DOHH2 (cell line): ENCODE results near the gene RBM4B.

Source experiments
- H3F3A ChIP-seq: fragments of 200-600 bp; sonication (generic), shearing (Covaris generic); 2 replicates; pipeline ENCODE4 v1.6.0; 2016; ENCODE audit warnings: antibody characterized with exemption, mild to moderate bottlenecking; ENCODE audit not compliant: control insufficient read depth, insufficient read depth
- H3K27ac ChIP-seq: fragments of 200-600 bp; sonication (generic); 2 replicates; pipeline ENCODE4 v1.5.1; 2014; ENCODE audit warnings: low read depth, mild to moderate bottlenecking, low read length, moderate library complexity
- H3K27me3 ChIP-seq: fragments of 200-600 bp; sonication (generic); 2 replicates; pipeline ENCODE4 v1.6.1; 2014; ENCODE audit warnings: mild to moderate bottlenecking, low read length, mixed read lengths; ENCODE audit not compliant: control insufficient read depth
- H3K36me3 ChIP-seq: fragments of 200-600 bp; sonication (generic); 2 replicates; pipeline ENCODE4 v1.6.1; 2014; ENCODE audit warnings: mild to moderate bottlenecking, low read length, moderate library complexity, mixed read lengths; ENCODE audit not compliant: control insufficient read depth
- H3K4me1 ChIP-seq: fragments of 200-600 bp; sonication (generic); 2 replicates; pipeline ENCODE4 v1.6.1; 2014; ENCODE audit warnings: mild to moderate bottlenecking, low read length, mixed read lengths; ENCODE audit not compliant: control insufficient read depth
- H3K4me2 ChIP-seq: fragments of 200-600 bp; sonication (generic); 2 replicates; pipeline ENCODE4 v1.6.0; 2014; ENCODE audit warnings: mild to moderate bottlenecking, low read length, moderate library complexity
- H3K4me3 ChIP-seq: fragments of 200-600 bp; sonication (generic); 2 replicates; pipeline ENCODE4 v1.5.1; 2014; ENCODE audit warnings: mild to moderate bottlenecking, low read length, mixed read lengths
- H3K79me2 ChIP-seq: fragments of 200-600 bp; sonication (generic); 2 replicates; pipeline ENCODE4 v1.6.1; 2014; ENCODE audit warnings: mild to moderate bottlenecking, low read length, mixed read lengths; ENCODE audit not compliant: control insufficient read depth
- H3K9me2 ChIP-seq: fragments of 200-600 bp; sonication (generic); replicated peaks from 2 replicates; pipeline ENCODE4 v1.6.1; 2014; ENCODE audit warnings: mild to moderate bottlenecking, low read length, mixed read lengths; ENCODE audit not compliant: control insufficient read depth
- H3K9me3 ChIP-seq: fragments of 200-600 bp; sonication (generic); 2 replicates; pipeline ENCODE4 v1.6.1; 2014; ENCODE audit warnings: antibody characterized with exemption, low read length, mixed read lengths; ENCODE audit not compliant: control insufficient read depth, insufficient read depth
- H4K20me1 ChIP-seq: fragments of 200-600 bp; sonication (generic); 2 replicates; pipeline ENCODE4 v1.6.0; 2014; ENCODE audit warnings: low read depth, mild to moderate bottlenecking, antibody characterized with exemption, low read length, moderate library complexity; ENCODE audit not compliant: control insufficient read depth, insufficient read depth
- CTCF ChIP-seq: fragments of 200-600 bp; sonication (generic); IDR thresholded peaks from one replicate; pipeline ENCODE4 v1.5.1; 2014; ENCODE audit warnings: antibody characterized with exemption, mild to moderate bottlenecking, low read depth, low read length; ENCODE audit not compliant: poor library complexity, severe bottlenecking
- EZH2phosphoT487 ChIP-seq: fragments of 200-600 bp; sonication (generic); IDR thresholded peaks from 2 replicates; pipeline ENCODE4 v1.6.1; 2017; ENCODE audit warnings: borderline replicate concordance, mild to moderate bottlenecking, antibody characterized with exemption, low read length, moderate library complexity, mixed read lengths

The RBM4B gene

GRCh38 chr11:66685276-66686099 is 7.8 kb upstream of the RBM4B start:
- Histone ChIP-seq H3K36me3 (peaks cover 34% of the 10 kb centered on the region; the same call in 1 of the 2 replicates), H3K79me2 (no peaks in the 10 kb centered on the region), H3K4me2 (no peak overlapping the region), H3K4me3 (no peak overlapping the region), H3K4me1 (no peaks in the 10 kb centered on the region), H3K27ac (no peak overlapping the region), H3F3A (no peaks in the 10 kb centered on the region), H4K20me1 (no peaks in the 10 kb centered on the region), H3K9me3 (no peaks in the 10 kb centered on the region), H3K9me2 (no peaks in the 10 kb centered on the region), H3K27me3 (no peaks in the 10 kb centered on the region)
- TF ChIP-seq EZH2phosphoT487 (no peak), CTCF (no peak)

- no peaks in the 10 kb centered on the region for H3K9me3 ChIP-seq
- H3K79me2 ChIP-seq: no peaks in the 10 kb centered on the region
- H3K4me3 ChIP-seq: no peak overlapping the region
- H3K4me1 ChIP-seq: no peaks in the 10 kb centered on the region
- peaks cover 29% of the 10 kb centered on the region; the same call in 1 of the 2 replicates for H3K36me3 ChIP-seq
- H3K27ac ChIP-seq: no peak overlapping the region
- H3F3A ChIP-seq: no peaks in the 10 kb centered on the region
- no peaks in the 10 kb centered on the region for H3K27me3 ChIP-seq
- H3K9me2 ChIP-seq: no peaks in the 10 kb centered on the region
- H4K20me1 ChIP-seq: no peaks in the 10 kb centered on the region
- no peak for TF ChIP-seq EZH2phosphoT487
- H3K4me2 ChIP-seq: no peak overlapping the region
These were observed 6.9 kb upstream of the RBM4B start for GRCh38 chr11:66684635-66685034.

GRCh38 chr11:66683877-66684276 is 6.2 kb upstream of the RBM4B start:
- Histone ChIP-seq H3K27ac (no peak overlapping the region), H3K9me3 (no peaks in the 10 kb centered on the region), H3K27me3 (no peaks in the 10 kb centered on the region), H3K79me2 (no peaks in the 10 kb centered on the region), H3K9me2 (no peaks in the 10 kb centered on the region), H3K36me3 (peaks cover 23% of the 10 kb centered on the region; the same call in 1 of the 2 replicates), H4K20me1 (no peaks in the 10 kb centered on the region), H3F3A (no peaks in the 10 kb centered on the region), H3K4me3 (no peak overlapping the region), H3K4me1 (no peaks in the 10 kb centered on the region), H3K4me2 (no peak overlapping the region)
- TF ChIP-seq EZH2phosphoT487: no peak
- TF ChIP-seq CTCF: no peak

- Histone ChIP-seq H3K9me3 (no peaks in the 10 kb centered on the region), H3K27me3 (no peaks in the 10 kb centered on the region), H3K4me1 (peaks cover 17% of the 10 kb centered on the region), H3K4me3 (no peak overlapping the region), H3K79me2 (peaks cover 18% of the 10 kb centered on the region), H3K9me2 (no peaks in the 10 kb centered on the region), H3K4me2 (no peak overlapping the region), H3K27ac (no peak overlapping the region), H3F3A (peaks cover 5% of the 10 kb centered on the region), H3K36me3 (peaks cover 13% of the 10 kb centered on the region), H4K20me1 (no peaks in the 10 kb centered on the region)
- TF ChIP-seq EZH2phosphoT487 (no peak), CTCF (no peak)
These were observed 3.4 kb upstream of the RBM4B start for GRCh38 chr11:66680966-66681645.
